Measurements from ENCODE around the gene KANSL1. TPM values are rescaled to one million over a fixed set of nuclear protein-coding genes. Genes with fewer than 3 reads are reported as not detected.
"Not testable (repeated sequence)": the region's sequence is repeated elsewhere in the genome, so short reads cannot be mapped to it uniquely, and the experiment has no call there.

The KANSL1 gene
- total RNA-seq, 1 donor from 2014 or later = 122 TPM

DNA sequence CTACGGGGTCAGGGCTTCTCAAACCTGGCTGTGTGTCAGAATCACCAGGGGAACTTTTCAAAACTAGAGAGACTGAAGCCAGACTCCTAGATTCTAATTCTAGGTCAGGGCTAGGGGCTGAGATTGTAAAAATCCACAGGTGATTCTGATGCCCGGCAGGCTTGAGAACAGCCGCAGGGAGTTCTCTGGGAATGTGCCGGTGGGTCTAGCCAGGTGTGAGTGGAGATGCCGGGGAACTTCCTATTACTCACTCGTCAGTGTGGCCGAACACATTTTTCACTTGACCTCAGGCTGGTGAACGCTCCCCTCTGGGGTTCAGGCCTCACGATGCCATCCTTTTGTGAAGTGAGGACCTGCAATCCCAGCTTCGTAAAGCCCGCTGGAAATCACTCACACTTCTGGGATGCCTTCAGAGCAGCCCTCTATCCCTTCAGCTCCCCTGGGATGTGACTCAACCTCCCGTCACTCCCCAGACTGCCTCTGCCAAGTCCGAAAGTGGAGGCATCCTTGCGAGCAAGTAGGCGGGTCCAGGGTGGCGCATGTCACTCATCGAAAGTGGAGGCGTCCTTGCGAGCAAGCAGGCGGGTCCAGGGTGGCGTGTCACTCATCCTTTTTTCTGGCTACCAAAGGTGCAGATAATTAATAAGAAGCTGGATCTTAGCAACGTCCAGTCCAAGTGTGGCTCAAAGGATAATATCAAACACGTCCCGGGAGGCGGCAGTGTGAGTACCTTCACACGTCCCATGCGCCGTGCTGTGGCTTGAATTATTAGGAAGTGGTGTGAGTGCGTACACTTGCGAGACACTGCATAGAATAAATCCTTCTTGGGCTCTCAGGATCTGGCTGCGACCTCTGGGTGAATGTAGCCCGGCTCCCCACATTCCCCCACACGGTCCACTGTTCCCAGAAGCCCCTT is 183.3 kb downstream of the KANSL1 start:
- intact Hi-C loops (cut with DNase I) = no loop called here
- H3K4me1 ChIP-seq = peaks cover 12% of the 10 kb centered on the region

DNA sequence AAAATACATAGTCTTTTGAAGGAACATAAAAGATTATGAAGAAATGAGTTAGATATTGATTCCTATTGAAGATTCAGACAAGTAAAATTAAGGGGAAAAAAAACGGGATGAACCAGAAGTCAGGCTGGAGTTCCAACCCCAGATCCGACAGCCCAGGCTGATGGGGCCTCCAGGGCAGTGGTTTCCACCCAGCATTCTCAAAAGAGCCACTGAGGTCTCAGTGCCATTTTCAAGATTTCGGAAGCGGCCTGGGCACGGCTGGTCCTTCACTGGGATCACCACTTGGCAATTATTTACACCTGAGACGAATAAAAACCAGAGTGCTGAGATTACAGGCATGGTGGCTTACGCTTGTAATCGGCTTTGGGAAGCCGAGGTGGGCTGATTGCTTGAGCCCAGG is 184.6 kb downstream of the KANSL1 start:
- H3K4me1 ChIP-seq = peaks cover 10% of the 10 kb centered on the region
- DNase-seq (ENCODE audit: extremely low spot score in 2 of 2) = no peak
- no peak overlapping the region for H3K27ac ChIP-seq
- no peaks in the 10 kb centered on the region for H3K27me3 ChIP-seq
- TF ChIP-seq POLR2AphosphoS5 (IDR thresholded peaks at IDR 0.05; ENCODE audit: insufficient read depth in 1 of 2, low read depth in 1 of 2) = no peak
- TF ChIP-seq POLR2A (IDR thresholded peaks at IDR 0.05) = no peak
- TF ChIP-seq, protein P1, sequence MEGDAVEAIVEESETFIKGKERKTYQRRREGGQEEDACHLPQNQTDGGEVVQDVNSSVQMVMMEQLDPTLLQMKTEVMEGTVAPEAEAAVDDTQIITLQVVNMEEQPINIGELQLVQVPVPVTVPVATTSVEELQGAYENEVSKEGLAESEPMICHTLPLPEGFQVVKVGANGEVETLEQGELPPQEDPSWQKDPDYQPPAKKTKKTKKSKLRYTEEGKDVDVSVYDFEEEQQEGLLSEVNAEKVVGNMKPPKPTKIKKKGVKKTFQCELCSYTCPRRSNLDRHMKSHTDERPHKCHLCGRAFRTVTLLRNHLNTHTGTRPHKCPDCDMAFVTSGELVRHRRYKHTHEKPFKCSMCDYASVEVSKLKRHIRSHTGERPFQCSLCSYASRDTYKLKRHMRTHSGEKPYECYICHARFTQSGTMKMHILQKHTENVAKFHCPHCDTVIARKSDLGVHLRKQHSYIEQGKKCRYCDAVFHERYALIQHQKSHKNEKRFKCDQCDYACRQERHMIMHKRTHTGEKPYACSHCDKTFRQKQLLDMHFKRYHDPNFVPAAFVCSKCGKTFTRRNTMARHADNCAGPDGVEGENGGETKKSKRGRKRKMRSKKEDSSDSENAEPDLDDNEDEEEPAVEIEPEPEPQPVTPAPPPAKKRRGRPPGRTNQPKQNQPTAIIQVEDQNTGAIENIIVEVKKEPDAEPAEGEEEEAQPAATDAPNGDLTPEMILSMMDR (IDR thresholded peaks at IDR 0.05) = no peak
- H3K36me3 ChIP-seq = no peaks in the 10 kb centered on the region
- no peaks in the 10 kb centered on the region for H3K9me3 ChIP-seq
- H3K4me3 ChIP-seq = no peak overlapping the region
- intact Hi-C loops (cut with DNase I) = no loop called here

More for the DNA sequence above, 183.3 kb downstream of the KANSL1 start:
- no peaks in the 10 kb centered on the region for H3K36me3 ChIP-seq
- TF ChIP-seq POLR2A (IDR thresholded peaks at IDR 0.05) = no peak
- H3K4me3 ChIP-seq = no peak overlapping the region
- H3K9me3 ChIP-seq = no peaks in the 10 kb centered on the region
- no peak overlapping the region for H3K27ac ChIP-seq
- H3K27me3 ChIP-seq = no peaks in the 10 kb centered on the region
- no peak for DNase-seq (ENCODE audit: extremely low spot score in 2 of 2)

DNA sequence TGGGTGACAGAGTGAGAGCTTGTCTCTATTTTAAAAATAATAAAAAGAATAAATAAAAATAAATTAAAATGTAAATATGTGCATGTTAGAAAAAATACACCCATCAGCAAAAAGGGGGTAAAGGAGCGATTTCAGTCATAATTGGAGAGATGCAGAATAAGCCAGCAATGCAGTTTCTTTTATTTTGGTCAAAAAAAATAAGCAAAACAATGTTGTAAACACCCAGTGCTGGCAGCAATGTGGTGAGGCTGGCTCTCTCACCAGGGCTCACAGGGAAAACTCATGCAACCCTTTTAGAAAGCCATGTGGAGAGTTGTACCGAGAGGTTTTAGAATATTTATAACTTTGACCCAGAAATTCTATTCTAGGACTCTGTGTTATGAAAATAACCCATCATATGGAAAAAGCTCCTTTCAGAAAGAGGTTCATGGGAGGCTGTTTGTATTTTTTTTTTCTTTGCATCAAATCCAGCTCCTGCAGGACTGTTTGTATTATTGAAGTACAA is 185.7 kb downstream of the KANSL1 start:
- no peaks in the 10 kb centered on the region for H3K27me3 ChIP-seq
- no peak for TF ChIP-seq POLR2A (IDR thresholded peaks at IDR 0.05)
- TF ChIP-seq, protein P1 (IDR thresholded peaks at IDR 0.05) = no peak
- TF ChIP-seq POLR2AphosphoS5 (IDR thresholded peaks at IDR 0.05; ENCODE audit: insufficient read depth in 1 of 2, low read depth in 1 of 2) = no peak
- H3K4me3 ChIP-seq = no peak overlapping the region
- no peak for DNase-seq (ENCODE audit: extremely low spot score in 2 of 2)
- H3K36me3 ChIP-seq = no peaks in the 10 kb centered on the region
- no peaks in the 10 kb centered on the region for H3K9me3 ChIP-seq
- H3K27ac ChIP-seq = no peak overlapping the region
- peaks cover 8% of the 10 kb centered on the region for H3K4me1 ChIP-seq
- intact Hi-C loops (cut with DNase I) = no loop called here

DNA sequence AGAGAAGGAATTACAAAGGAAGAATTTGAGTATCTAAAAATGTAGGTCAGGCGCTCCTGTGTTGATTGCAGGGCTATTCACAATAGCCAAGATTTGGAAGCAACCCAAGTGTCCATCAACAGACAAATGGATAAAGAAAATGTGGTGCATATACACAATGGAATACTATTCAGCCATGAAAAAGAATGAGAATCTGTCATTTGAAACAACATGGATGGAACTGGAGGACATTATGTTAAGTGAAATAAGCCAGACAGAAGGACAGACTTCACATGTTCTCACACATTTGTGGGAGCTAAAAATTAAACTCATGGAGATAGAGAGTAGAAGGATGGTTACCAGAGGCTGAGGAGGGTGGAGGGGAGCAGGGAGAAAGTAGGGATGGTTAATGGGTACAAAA is 187.1 kb downstream of the KANSL1 start:
- H3K4me1 ChIP-seq; H3K36me3 ChIP-seq; intact Hi-C loops (cut with DNase I); H3K4me3 ChIP-seq; H3K27me3 ChIP-seq; H3K9me3 ChIP-seq; DNase-seq (ENCODE audit: extremely low spot score in 2 of 2); H3K27ac ChIP-seq: not testable (repeated sequence)

DNA sequence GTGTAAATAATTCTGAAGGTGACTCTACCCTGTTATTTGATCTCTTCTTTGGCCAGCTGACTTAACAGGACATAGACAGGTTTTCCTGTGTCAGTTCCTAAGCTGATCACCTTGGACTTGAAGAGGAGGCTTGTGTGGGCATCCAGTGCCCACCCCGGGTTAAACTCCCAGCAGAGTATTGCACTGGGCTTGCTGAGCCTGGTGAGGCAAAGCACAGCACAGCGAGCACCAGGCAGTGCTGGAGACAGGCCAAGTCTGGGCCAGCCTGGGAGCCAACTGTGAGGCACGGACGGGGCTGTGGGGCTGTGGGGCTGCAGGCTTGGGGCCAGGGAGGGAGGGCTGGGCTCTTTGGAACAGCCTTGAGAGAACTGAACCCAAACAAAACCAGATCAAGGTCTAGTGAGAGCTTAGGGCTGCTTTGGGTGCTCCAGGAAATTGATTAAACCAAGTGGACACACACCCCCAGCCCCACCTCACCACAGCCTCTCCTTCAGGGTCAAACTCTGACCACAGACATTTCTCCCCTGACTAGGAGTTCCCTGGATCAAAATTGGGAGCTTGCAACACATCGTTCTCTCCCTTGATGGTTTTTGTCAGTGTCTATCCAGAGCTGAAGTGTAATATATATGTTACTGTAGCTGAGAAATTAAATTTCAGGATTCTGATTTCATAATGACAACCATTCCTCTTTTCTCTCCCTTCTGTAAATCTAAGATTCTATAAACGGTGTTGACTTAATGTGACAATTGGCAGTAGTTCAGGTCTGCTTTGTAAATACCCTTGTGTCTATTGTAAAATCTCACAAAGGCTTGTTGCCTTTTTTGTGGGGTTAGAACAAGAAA is 189.1 kb downstream of the KANSL1 start:
- DNase-seq (ENCODE audit: extremely low spot score in 2 of 2) = no peak
- TF ChIP-seq, protein P1 (IDR thresholded peaks at IDR 0.05) = no peak
- TF ChIP-seq POLR2A (IDR thresholded peaks at IDR 0.05) = no peak
- TF ChIP-seq POLR2AphosphoS5 (IDR thresholded peaks at IDR 0.05; ENCODE audit: insufficient read depth in 1 of 2, low read depth in 1 of 2) = no peak
- Histone ChIP-seq H3K27ac (no peak overlapping the region), H3K27me3 (no peaks in the 10 kb centered on the region), H3K4me1 (peaks cover 8% of the 10 kb centered on the region), H3K4me3 (no peak overlapping the region), H3K36me3 (no peaks in the 10 kb centered on the region), H3K9me3 (no peaks in the 10 kb centered on the region)
- intact Hi-C loops (cut with DNase I) = loop anchor here (5.0 kb wide), 1 partner anchor 208 kb away; no protein-coding TSS in a partner anchor

Measured in vagina (tissue), 2 donors.